A673 (cell line): ENCODE data around the gene GRIK4.

Experiments
- CTCF ChIP-seq: fragments of 300-800, 200-600 bp; sonication (generic); conservative IDR thresholded peaks from 2 replicates; pipeline ENCODE4 v1.5.1; 2017; ENCODE audit warnings: low read depth, mild to moderate bottlenecking, antibody characterized with exemption, low read length, moderate library complexity, mixed read lengths
- EZH2 ChIP-seq: fragments of 200-600 bp; sonication (generic); IDR thresholded peaks from 2 replicates; pipeline ENCODE4 v1.6.1; 2017; ENCODE audit warnings: borderline replicate concordance, low read depth, mild to moderate bottlenecking, mixed read lengths, antibody characterized with exemption, low read length; ENCODE audit not compliant: poor library complexity, severe bottlenecking

- TF ChIP-seq CTCF (no peak), EZH2 (no peak)
Observed at GRCh38 chr11:120690406-120690805, 178.9 kb downstream of the GRIK4 start.
